HL-60 (cell line): ENCODE results near the gene DPCD.

Source experiments
- DNase-seq, 2 experiments: peaks; one replicate each; pipeline ENCODE4 v3.0.0-alpha.2; 2010 to 2020; ENCODE audit warnings: low read depth in 1 of 2, low spot score in 1 of 2
- H3K27ac ChIP-seq: fragments of 250-450 bp; sonication (Bioruptor Pico); replicated peaks from 2 replicates; pipeline ENCODE4 v1.5.1; 2020; ENCODE audit warnings: mild to moderate bottlenecking, moderate library complexity
- H3K27me3 ChIP-seq: fragments of 250-450 bp; sonication (Bioruptor Pico); 2 replicates; pipeline ENCODE4 v1.5.1; 2021; ENCODE audit warnings: mild to moderate bottlenecking, moderate library complexity; ENCODE audit not compliant: insufficient read depth, poor library complexity, severe bottlenecking
- H3K4me3 ChIP-seq: replicated peaks from 2 replicates; pipeline ENCODE4 v1.5.1; 2011; ENCODE audit warnings: mild to moderate bottlenecking, control low read depth, low read length; ENCODE audit not compliant: insufficient read depth
- GABPA ChIP-seq: IDR thresholded peaks from 2 replicates; pipeline ENCODE4 v1.6.1; 2012; ENCODE audit warnings: low read depth
- POLR2AphosphoS5 ChIP-seq: IDR thresholded peaks from 2 replicates; pipeline ENCODE4 v1.6.1; 2012; ENCODE audit warnings: low read depth
- SPI1 ChIP-seq: IDR thresholded peaks from 2 replicates; pipeline ENCODE4 v1.6.1; 2012; ENCODE audit warnings: low read depth, mild to moderate bottlenecking, borderline replicate concordance
- TF ChIP-seq, protein P1 (sequence below): IDR thresholded peaks from one replicate; pipeline ENCODE4 v1.5.1; 2011; ENCODE audit warnings: low read length, control low read depth, inconsistent platforms; ENCODE audit not compliant: insufficient read depth
- TF ChIP-seq, protein P2 (sequence below): IDR thresholded peaks from 2 replicates; pipeline ENCODE4 v1.6.1; 2012; ENCODE audit warnings: low read depth; ENCODE audit not compliant: insufficient replicate concordance

The DPCD gene

DNA sequence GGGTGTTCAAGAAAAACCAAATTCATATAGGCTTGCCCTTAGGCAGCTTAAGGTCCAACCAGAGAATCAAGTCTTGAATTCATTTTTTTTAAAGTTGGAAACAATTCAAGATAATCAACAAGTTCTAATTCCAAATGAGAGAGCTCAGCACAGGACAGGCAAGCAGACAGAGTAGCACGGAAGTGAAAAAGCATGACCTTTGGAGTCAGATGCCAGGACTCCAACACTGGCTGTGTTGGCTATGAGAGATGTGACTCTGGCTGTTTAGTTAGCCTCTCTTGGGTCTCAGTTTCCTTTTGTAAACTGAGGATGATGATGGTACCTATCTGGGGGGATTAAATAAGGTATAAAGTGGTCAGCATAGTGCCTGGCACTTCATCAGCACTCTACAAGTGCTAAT, 57.5 kb downstream of the DPCD start:
- no peak for TF ChIP-seq SPI1
- TF ChIP-seq GABPA, result no peak
- no peak for TF ChIP-seq POLR2AphosphoS5
- no peak for DNase-seq
- Histone ChIP-seq H3K4me3 (no peak overlapping the region), H3K27me3 (no peaks in the 10 kb centered on the region), H3K27ac (no peak overlapping the region)

DNA sequence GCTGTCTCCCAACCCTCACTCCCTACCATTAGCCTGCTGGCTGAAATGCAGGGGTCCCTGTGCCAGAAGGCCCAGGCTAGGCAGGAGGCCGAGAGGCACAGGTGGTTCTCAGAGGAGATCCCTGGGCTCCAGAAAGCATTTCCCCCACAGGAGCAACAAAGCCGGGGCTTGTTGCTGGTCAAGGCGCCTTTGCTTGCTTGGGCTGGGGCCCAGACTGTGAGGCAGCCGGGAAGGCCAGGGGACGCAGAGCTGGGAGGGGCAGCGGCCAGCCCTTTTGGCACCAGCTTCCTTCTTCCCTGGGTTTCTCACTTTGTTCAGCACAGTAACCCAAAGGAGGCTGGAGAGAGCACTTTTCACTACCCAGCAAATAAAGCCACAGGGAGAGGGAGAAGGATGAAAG, 58.2 kb downstream of the DPCD start:
- no peak for DNase-seq
- no peak overlapping the region for H3K27ac ChIP-seq
- no peaks in the 10 kb centered on the region for H3K27me3 ChIP-seq
- no peak for TF ChIP-seq POLR2AphosphoS5
- TF ChIP-seq, protein P1, sequence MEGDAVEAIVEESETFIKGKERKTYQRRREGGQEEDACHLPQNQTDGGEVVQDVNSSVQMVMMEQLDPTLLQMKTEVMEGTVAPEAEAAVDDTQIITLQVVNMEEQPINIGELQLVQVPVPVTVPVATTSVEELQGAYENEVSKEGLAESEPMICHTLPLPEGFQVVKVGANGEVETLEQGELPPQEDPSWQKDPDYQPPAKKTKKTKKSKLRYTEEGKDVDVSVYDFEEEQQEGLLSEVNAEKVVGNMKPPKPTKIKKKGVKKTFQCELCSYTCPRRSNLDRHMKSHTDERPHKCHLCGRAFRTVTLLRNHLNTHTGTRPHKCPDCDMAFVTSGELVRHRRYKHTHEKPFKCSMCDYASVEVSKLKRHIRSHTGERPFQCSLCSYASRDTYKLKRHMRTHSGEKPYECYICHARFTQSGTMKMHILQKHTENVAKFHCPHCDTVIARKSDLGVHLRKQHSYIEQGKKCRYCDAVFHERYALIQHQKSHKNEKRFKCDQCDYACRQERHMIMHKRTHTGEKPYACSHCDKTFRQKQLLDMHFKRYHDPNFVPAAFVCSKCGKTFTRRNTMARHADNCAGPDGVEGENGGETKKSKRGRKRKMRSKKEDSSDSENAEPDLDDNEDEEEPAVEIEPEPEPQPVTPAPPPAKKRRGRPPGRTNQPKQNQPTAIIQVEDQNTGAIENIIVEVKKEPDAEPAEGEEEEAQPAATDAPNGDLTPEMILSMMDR, result no peak
- TF ChIP-seq GABPA, result no peak
- TF ChIP-seq SPI1, result no peak
- TF ChIP-seq, protein P2, sequence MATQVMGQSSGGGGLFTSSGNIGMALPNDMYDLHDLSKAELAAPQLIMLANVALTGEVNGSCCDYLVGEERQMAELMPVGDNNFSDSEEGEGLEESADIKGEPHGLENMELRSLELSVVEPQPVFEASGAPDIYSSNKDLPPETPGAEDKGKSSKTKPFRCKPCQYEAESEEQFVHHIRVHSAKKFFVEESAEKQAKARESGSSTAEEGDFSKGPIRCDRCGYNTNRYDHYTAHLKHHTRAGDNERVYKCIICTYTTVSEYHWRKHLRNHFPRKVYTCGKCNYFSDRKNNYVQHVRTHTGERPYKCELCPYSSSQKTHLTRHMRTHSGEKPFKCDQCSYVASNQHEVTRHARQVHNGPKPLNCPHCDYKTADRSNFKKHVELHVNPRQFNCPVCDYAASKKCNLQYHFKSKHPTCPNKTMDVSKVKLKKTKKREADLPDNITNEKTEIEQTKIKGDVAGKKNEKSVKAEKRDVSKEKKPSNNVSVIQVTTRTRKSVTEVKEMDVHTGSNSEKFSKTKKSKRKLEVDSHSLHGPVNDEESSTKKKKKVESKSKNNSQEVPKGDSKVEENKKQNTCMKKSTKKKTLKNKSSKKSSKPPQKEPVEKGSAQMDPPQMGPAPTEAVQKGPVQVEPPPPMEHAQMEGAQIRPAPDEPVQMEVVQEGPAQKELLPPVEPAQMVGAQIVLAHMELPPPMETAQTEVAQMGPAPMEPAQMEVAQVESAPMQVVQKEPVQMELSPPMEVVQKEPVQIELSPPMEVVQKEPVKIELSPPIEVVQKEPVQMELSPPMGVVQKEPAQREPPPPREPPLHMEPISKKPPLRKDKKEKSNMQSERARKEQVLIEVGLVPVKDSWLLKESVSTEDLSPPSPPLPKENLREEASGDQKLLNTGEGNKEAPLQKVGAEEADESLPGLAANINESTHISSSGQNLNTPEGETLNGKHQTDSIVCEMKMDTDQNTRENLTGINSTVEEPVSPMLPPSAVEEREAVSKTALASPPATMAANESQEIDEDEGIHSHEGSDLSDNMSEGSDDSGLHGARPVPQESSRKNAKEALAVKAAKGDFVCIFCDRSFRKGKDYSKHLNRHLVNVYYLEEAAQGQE, result no peak
- no peak overlapping the region for H3K4me3 ChIP-seq

DNA sequence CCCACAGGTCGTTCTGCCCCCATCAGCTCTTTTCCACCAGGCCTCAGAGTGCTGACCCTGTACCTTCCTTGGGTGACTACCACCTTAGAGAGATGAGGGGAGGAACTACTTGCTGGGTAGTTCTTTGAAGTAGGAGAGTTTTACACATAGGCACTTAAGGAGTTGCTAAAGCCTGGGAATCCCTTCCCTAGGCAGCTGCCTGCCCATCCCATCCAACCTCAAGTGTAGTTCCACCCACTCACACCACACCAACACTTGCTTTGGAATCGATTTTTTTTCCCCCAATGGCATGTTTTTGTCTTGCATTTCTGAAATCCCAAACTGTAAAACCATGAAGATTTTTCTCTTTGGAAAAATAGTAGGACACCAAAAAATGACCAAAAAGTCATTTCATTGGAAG, 59.1 kb downstream of the DPCD start:
- Histone ChIP-seq H3K27me3 (no peaks in the 10 kb centered on the region), H3K27ac (no peak overlapping the region), H3K4me3 (no peak overlapping the region)
- no peak for TF ChIP-seq SPI1
- no peak for TF ChIP-seq GABPA
- TF ChIP-seq, protein P1, result no peak
- no peak for TF ChIP-seq POLR2AphosphoS5
- TF ChIP-seq, protein P2, result no peak
- no peak for DNase-seq

DNA sequence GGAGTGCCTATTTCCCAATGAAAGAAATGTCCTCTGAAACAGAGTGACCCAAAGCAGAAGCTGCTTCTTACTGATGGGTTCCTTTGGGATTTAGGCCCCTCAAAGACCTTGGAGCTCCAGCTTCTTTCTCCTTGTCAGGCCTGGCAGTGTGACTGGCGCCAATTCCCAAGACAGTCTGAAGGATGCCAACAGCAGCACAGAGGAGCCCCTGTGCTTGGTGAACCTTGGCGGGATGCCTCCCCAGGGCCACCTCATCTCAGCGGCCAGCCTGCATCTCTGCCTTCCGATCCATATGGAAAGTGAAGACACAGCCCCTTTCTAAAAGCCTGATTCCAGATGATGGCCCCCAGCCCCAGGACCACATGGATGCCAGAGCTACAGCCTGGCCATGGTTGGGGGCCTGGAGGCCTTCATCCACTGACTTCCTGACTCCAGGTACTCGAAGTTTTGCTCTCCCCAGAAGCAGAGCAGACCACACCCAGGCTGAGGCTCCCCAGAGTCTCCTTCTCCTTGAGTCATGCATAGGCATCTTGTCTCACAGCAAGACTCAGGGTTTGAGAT, 61.5 kb downstream of the DPCD start:
- Histone ChIP-seq H3K27me3 (no peaks in the 10 kb centered on the region), H3K27ac (no peak overlapping the region), H3K4me3 (no peak overlapping the region)
- no peak for DNase-seq
- TF ChIP-seq, protein P2, result no peak
- TF ChIP-seq, protein P1, result no peak
